ENCODE measurements around the gene ROR2.

ROR2 gene

DNA sequence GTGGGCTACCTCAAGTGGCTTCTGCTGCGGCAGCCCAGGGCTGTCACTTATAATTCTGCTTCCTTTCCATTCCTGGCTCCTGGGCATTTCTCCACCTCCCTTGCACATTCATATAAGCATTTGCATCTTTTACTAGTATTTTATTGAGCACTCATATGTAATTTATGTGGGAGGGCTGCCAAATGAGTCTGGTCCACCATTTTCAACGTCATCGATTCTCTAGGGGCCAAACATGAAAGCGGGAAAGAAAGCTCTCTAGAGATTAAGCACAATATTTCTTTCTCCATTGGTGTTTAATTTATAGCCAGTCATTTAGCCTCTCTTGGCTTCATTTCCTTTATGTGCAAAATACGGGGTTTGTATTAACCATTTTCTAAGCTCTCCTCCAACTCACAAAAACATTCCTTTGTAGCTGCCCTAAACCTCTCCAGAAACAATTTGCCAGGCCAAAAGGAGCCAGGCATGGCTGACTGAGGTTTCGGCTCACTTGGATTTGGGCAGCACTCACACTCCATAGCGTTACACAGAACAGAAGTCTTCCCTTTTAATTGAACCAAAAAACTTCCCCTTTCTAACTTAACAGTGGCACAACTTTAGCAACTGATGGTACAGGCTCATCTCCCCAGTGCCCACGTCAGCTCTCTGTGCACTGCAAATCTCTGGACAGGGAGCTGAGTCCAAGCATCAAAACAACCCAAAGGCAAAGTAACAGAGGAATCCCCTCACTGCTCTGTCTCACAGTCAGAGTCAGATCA, 183.5 kb downstream of the ROR2 start:
- DNase-seq, result no peak

- no peak for DNase-seq
Observed at GRCh38 chr9:91765296-91765695, 184.7 kb downstream of the ROR2 start.

- DNase-seq, result no peak
Observed at GRCh38 chr9:91764661-91765060, 185.4 kb downstream of the ROR2 start.

DNA sequence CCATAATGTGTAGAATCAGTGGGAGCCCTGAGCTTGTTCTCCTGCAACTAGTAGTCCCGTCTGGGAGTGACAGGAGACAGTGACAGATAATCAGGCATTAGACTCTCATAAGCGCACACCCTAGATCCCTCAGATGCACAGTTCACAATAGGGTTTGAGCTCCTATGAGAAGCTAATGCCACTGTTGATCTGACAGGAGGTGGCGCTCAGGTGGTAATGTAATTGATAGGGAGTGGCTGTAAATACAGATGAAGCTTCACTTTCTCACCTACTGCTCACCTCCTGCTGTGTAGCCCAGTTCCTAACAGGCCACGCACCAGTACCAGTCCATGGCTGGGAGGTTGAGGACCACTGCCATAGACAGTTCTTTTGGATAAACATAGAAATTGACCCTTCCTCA, 188.7 kb downstream of the ROR2 start:
- no peak for DNase-seq

DNA sequence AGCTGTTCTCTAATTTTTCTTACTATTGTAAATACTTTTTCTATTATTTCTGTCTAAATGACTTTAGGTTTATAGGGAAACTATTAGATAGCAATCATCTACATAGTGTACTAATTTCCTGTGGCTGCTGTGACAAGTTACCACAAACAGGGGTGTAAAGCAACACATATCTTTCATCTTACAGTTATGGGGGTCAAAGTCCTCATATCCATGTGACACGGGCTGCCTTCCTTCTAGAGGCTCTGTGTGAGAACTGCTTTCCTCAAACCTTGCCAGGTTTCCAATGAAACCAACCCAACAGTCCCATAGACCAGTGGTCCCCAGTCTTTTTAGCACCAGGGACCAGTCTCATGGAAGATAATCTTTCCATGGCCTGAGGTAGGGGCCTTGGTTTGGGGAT, 189.1 kb downstream of the ROR2 start:
- DNase-seq, result no peak

- DNase-seq, result no peak
Observed at GRCh38 chr9:91758491-91758981, 191.5 kb downstream of the ROR2 start.

GRCh38 chr9:91757782-91758181, 192.2 kb downstream of the ROR2 start:
- no peak for DNase-seq

DNA sequence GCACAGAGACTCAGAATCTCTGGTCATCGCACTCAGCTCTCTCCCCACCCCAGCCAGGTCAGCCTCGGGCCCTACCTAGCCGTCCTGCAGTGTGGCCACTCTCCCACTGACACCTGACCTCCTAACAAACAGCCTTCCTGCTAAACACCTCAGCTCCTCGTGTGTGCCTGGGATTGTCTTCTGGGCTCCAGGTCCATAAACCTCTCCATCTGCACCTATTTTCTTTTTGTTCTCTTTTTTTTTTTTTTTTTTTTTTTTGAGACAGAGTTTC, 193.6 kb downstream of the ROR2 start:
- no peak for DNase-seq

GRCh38 chr9:91755761-91756509, 194.1 kb downstream of the ROR2 start:
- DNase-seq, result no peak

DNA sequence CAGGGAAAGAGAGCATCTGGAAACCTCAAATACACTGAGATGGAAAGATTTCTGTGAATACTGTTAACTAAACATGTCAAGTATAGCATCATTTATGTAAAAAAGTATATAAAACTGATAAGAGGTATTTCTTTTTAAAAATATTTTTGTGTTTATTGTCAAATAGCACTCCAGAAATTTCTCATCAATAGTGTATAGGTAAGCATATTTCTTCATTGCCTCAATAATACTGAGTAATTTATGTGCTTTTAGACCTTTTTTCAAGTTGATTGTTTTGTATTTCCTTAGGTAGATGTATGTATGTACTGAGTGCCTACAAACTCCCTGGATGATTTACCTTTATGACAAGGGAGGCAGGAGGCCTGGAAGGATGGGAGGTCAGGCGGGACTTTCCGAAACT, 196.3 kb downstream of the ROR2 start:
- DNase-seq, result no peak

- DNase-seq, result no peak
Observed at GRCh38 chr9:91751922-91752321, 198.1 kb downstream of the ROR2 start.

DNA sequence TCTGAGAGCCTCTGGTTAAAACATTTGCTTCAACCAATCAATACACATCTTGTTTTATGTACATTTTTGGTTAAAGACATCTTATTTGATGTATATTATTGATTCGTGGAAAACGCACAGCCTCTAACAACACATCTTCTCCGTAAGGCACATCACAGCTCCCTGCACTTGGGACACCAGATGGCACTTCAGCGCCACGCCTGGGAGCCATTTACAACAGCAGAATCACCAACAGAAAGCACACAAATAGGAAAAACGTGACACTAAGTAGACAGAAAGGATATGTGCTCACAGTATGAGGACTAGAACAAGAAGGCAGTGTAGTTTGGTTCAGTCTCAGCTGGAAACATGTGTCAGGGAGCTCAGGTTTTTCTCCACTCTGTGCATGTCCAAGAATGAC, 199.7 kb downstream of the ROR2 start:
- no peak for DNase-seq

DNA sequence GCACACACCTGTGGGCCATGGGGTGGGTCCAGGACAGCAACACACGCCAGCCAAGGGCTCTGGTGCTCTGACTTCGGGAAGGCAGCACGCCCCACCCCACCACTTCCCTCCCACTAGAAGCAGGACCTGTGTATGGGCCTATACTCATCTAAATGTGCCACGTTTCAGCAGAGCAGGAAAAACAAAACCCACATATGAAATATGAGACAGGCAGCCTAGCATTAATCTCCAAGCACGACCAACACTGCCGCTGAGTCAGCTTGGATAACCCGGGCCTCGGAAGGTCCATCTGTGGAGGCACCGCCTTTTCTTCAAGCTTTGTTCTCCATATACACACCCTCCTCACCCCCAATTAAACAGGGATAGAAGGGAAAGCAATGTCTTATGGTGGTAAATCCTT, 203.1 kb downstream of the ROR2 start:
- DNase-seq, result no peak

- no peak for DNase-seq
Observed at GRCh38 chr9:91746357-91746756, 203.7 kb downstream of the ROR2 start.

GRCh38 chr9:91744114-91744513, 205.9 kb downstream of the ROR2 start:
- no peak for DNase-seq

GRCh38 chr9:91741522-91741921, 208.5 kb downstream of the ROR2 start:
- no peak for DNase-seq

- no peak for DNase-seq
Observed at GRCh38 chr9:91740701-91741100, 209.3 kb downstream of the ROR2 start.

GRCh38 chr9:91736898-91737601, 213.0 kb downstream of the ROR2 start:
- DNase-seq, result no peak

DNA sequence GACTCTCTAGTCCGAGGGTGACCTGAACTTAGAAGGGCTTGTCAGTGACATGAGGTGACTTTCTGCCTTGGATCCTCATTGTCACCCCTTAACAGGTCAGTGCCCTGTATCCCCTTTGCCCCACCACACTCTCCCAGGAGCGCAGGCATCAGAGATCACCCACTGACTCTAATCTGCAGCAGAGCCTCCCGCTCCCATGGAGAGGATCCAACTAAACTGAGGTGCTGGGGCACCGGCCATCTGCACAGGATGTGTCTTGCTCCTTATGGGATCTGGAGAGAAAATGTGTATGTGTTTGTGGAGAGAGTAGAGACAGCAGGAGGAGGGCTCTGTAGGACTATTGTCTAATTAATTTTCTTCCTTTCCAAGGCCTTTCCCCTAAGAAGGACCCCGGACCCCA, 213.7 kb downstream of the ROR2 start:
- DNase-seq, result no peak

DNA sequence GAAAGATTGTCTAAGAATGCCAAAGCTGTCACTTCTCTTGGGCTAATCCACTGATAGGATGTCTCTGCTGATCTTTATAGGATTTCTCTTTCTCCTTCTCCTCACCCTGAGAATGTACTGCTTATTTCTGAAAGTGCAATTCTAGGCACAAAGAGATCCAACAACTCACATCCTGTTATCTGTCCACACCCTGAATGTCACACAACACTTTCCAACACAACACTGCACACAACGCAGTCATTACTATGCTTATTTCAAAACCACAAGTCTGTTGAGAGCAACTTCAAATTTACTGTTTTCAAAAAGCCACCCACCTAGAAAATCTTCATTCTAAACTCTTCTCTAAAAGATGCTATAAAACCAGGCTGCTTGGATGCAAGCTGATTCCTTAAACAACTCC, 215.0 kb downstream of the ROR2 start:
- DNase-seq, result no peak

GRCh38 chr9:91734371-91734981, 215.6 kb downstream of the ROR2 start:
- no peak for DNase-seq

- DNase-seq, result no peak
Observed at GRCh38 chr9:91733006-91733624, 216.9 kb downstream of the ROR2 start.
